WI38 (cell line): ENCODE data around the gene ZNF101.
"Not testable (repeated sequence)": the region's sequence is repeated elsewhere in the genome, so short reads cannot be mapped to it uniquely, and the experiment has no call there.

ENCODE experiments used
- H3K4me3 ChIP-seq: 2 replicates; pipeline ENCODE4 v1.5.1; 2011; ENCODE audit warnings: low read depth, mild to moderate bottlenecking, control low read depth, low read length
- TF ChIP-seq, protein P1 (sequence below): IDR thresholded peaks from 2 replicates; pipeline ENCODE4 v1.5.1; 2012; ENCODE audit warnings: low read depth, mild to moderate bottlenecking, control low read depth, low read length

The ZNF101 gene

DNA sequence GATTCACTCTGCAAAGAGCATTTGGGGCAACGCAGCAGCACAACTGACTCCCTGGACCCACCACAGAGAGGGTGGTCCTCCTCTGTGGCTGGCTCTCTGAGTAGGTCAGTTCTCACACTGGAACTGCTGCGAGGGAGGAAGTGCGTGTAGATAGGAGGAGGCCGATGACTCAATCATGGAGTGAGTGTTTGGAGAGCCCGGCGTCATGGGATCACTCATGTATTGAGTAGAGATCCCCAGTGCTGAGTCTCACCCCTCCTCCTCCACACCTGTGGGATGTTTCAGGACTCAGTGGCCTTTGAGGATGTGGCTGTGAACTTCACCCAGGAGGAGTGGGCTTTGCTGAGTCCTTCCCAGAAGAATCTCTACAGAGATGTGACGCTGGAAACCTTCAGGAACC, 8.9 kb downstream of the ZNF101 start:
- H3K4me3 ChIP-seq, result no peak overlapping the region
- TF ChIP-seq, protein P1, sequence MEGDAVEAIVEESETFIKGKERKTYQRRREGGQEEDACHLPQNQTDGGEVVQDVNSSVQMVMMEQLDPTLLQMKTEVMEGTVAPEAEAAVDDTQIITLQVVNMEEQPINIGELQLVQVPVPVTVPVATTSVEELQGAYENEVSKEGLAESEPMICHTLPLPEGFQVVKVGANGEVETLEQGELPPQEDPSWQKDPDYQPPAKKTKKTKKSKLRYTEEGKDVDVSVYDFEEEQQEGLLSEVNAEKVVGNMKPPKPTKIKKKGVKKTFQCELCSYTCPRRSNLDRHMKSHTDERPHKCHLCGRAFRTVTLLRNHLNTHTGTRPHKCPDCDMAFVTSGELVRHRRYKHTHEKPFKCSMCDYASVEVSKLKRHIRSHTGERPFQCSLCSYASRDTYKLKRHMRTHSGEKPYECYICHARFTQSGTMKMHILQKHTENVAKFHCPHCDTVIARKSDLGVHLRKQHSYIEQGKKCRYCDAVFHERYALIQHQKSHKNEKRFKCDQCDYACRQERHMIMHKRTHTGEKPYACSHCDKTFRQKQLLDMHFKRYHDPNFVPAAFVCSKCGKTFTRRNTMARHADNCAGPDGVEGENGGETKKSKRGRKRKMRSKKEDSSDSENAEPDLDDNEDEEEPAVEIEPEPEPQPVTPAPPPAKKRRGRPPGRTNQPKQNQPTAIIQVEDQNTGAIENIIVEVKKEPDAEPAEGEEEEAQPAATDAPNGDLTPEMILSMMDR, result no peak

DNA sequence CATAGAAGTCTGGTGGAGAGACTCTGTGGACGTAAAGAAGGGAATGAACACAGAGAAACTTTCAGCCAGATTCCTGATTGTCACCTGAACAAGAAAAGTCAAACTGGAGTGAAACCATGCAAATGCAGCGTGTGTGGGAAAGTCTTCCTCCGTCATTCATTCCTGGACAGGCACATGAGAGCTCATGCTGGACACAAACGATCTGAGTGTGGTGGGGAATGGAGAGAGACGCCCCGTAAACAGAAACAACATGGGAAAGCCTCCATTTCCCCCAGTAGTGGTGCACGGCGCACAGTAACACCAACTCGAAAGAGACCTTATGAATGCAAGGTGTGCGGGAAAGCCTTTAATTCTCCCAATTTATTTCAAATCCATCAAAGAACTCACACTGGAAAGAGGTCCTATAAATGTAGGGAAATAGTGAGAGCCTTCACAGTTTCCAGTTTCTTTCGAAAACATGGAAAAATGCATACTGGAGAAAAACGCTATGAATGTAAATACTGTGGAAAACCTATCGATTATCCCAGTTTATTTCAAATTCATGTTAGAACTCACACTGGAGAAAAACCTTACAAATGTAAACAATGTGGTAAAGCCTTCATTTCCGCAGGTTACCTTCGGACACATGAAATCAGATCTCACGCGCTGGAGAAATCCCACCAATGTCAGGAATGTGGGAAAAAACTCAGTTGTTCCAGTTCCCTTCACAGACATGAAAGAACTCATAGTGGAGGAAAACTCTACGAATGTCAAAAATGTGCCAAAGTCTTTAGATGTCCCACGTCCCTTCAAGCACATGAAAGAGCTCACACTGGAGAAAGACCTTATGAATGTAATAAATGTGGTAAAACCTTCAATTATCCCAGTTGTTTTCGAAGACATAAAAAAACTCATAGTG, 10.8 kb downstream of the ZNF101 start:
- no peak overlapping the region for H3K4me3 ChIP-seq
- TF ChIP-seq, protein P1, result no peak

DNA sequence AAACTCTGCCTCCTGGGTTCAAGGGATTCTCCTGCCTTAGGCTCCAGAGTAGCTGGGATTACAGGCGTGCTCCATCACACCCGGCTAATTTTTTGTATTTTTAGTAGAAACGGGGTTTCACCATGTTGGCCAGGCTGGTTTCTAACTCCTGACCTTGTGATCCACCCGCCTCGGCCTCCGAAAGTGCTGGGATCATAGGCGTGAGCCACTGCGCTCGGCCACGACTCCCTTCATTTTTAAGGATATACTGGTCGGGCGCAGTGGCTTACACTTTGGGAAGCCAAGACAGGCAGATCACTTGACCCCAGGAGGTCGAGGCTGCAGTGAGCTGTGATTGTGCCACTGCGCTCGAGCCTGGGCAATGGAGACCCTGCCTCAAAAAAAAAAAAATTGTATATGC, 17.5 kb downstream of the ZNF101 start:
- H3K4me3 ChIP-seq, result not testable (repeated sequence)

DNA sequence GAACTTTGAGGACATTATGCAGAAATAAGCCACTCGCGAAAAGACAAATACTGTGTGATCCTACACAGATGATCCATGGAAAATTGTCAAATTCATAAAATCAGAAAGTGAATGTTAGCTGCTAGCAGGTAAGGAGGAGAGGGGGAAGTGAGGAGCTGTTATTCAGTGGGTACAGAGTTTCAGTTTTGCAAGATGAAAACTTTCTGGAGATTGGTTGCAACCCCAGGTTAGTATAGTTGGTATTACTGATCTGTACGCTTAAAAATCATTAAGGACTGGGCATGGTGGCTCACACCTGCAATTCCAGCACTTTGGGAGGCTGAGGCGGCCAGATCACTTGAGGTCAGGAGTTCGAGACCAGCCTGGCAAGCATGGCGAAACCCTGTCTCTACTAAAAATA, 17.9 kb downstream of the ZNF101 start:
- no peak overlapping the region for H3K4me3 ChIP-seq
- TF ChIP-seq, protein P1, result no peak

DNA sequence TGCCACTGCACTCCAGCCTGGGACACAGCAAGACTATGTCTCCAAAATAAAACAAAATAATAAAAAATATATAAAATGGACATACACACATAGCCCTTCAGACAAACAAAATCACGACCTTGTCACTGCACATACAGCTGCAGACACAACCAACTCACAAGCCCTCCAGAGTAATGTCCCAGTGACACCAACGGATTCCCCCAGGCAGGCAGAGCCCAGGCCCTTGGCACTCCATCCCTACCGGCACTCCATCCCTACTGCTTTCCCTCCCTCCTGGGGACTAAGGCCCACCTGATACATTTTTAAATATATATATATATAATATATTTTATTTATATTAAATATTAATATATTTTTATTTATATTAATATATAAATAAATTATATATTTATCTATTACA, 18.5 kb downstream of the ZNF101 start:
- H3K4me3 ChIP-seq, result no peak overlapping the region

DNA sequence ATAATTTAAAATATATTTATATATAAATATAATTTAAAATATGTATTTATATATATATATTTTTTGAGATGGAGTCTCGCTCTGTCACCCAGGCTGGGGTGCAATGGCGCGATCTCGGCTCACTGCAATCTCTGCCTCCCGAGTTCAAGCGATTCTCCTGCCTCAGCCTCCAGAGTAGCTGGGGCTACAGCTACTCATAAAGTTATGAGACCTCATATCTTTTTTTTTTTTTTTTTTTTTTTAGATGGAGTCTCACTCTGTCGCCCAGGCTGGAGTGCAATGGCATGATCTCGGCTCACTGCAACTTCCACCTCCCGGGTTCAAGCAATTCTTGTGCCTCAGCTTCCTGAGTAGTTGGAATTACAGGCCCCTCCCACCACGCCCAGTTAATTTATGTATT, 20.4 kb downstream of the ZNF101 start:
- not testable (repeated sequence) for H3K4me3 ChIP-seq

More for the DNA sequence above, 18.5 kb downstream of the ZNF101 start:
- TF ChIP-seq, protein P1, result no peak

DNA sequence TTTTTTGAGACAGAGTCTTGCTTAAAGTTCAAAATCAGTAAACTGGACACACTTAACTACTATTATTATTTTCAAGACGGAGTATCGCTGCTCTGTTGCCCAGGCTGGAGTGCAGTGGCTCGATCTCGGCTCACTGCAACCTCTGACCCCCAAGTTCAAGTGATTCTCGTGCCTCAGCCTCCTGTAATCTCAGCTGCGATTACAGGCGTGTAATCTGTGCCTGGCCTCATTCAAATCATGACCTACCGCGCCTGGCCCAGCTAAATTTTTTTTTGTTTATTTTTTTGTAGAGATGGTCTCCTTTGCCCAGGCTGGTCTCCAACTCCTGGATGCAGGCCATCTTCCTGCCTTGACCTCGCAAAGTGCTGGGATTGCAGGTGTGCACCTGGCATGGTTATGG, 23.0 kb downstream of the ZNF101 start:
- TF ChIP-seq, protein P1, result no peak

DNA sequence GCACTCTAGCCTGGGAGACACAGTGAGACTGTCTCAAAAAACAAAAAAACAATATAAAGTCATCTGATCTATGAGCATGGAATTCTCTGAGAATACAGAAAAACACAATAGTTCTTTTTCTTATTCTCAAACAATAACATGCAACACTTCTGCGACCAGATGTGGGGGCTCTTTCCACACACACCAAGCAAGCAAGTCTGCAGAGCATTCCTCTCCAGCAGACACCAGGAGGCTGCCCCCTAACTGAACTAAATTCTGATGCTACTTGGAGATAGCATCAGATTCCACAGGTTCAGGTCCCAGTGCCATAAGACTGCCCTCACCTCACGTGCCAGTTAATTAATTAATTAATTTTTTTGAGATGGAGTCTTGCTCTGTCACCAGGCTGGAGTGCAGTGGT, 27.7 kb downstream of the ZNF101 start:
- TF ChIP-seq, protein P1, result no peak
- no peak overlapping the region for H3K4me3 ChIP-seq

More for the DNA sequence above, 23.0 kb downstream of the ZNF101 start:
- H3K4me3 ChIP-seq, result no peak overlapping the region
